ENCODE measurements around the gene TRAM2. TPM values are rescaled to one million over a fixed set of nuclear protein-coding genes. Genes with fewer than 3 reads are reported as not detected.

The TRAM2 gene
- total and polyA plus RNA-seq, 4 experiments from 2014 or later = 2.7 to 11.3 (median 7.5) TPM

GRCh38 chr6:52503851-52504781 is 72.7 kb downstream of the TRAM2 start:
- CTCF ChIA-PET (ENCODE audit: partially characterized antibody) = no interaction called here
- Histone ChIP-seq H3K36me3 (ENCODE audit: insufficient read depth, low read length) (peaks cover 14% of the 10 kb centered on the region), H3K27me3 (ENCODE audit: insufficient read depth, low read length) (no peaks in the 10 kb centered on the region), H3K4me1 (ENCODE audit: insufficient read depth, low read length) (no peaks in the 10 kb centered on the region), H3K9me3 (ENCODE audit: control insufficient read depth in 1 of 2, low read length in 2 of 2) (no peaks in the 10 kb centered on the region), H3K27ac (ENCODE audit: low read depth, low read length) (no peak overlapping the region), H3K4me3 (ENCODE audit: low read length in 2 of 2) (no peak overlapping the region)
- Mint-ChIP-seq H3K27ac (no peak overlapping the region), H3K4me3 (no peak overlapping the region), H3K27me3 (no peaks in the 10 kb centered on the region), H3K36me3 (peaks cover 39 to 49% of the 10 kb centered on the region in 2 donors), H3K4me1 (peaks cover 0 to 2% (median 0%) of the 10 kb centered on the region in 4 donors), H3K9me3 (no peaks in the 10 kb centered on the region)
- DNase-seq = no peak
- intact Hi-C loops (cut with micrococcal nuclease) = no loop called here
- POLR2A ChIA-PET (ENCODE audit: partially characterized antibody) = no interaction called here

- H3K4me3 Mint-ChIP-seq = no peak overlapping the region
- Histone ChIP-seq H3K27ac (ENCODE audit: low read depth, low read length) (no peak overlapping the region), H3K4me3 (ENCODE audit: low read length in 2 of 2) (no peak overlapping the region)
Observed at GRCh38 chr6:52503323-52503747, 73.5 kb downstream of the TRAM2 start.

GRCh38 chr6:52502306-52503029 is 74.4 kb downstream of the TRAM2 start:
- Histone ChIP-seq H3K4me1 (ENCODE audit: insufficient read depth, low read length) (no peaks in the 10 kb centered on the region), H3K27me3 (ENCODE audit: insufficient read depth, low read length) (no peaks in the 10 kb centered on the region), H3K27ac (ENCODE audit: low read depth, low read length) (no peak overlapping the region), H3K4me3 (ENCODE audit: low read length in 2 of 2) (no peak overlapping the region), H3K36me3 (ENCODE audit: insufficient read depth, low read length) (peaks cover 6% of the 10 kb centered on the region), H3K9me3 (ENCODE audit: control insufficient read depth in 1 of 2, low read length in 2 of 2) (no peaks in the 10 kb centered on the region)
- H3K4me1 Mint-ChIP-seq = peaks cover 0 to 2% (median 0%) of the 10 kb centered on the region in 4 donors
- H3K4me3 Mint-ChIP-seq = no peak overlapping the region
- H3K36me3 Mint-ChIP-seq = peaks cover 24 to 32% of the 10 kb centered on the region in 2 donors
- POLR2A ChIA-PET (ENCODE audit: partially characterized antibody) = no interaction called here
- CTCF ChIA-PET (ENCODE audit: partially characterized antibody) = interaction anchor here (1.2 kb wide), 1 partner anchor 15 kb away, joined by 3 read pairs; no protein-coding TSS in a partner anchor
- no peaks in the 10 kb centered on the region for H3K27me3 Mint-ChIP-seq
- H3K27ac Mint-ChIP-seq = peak overlapping the region in 2 of 7 donors; percentile 17 to 80
- intact Hi-C loops (cut with micrococcal nuclease) = no loop called here
- DNase-seq = no peak
- no peaks in the 10 kb centered on the region for H3K9me3 Mint-ChIP-seq

More at GRCh38 chr6:52503323-52503747, 73.5 kb downstream of the TRAM2 start:
- POLR2A ChIA-PET (ENCODE audit: partially characterized antibody) = no interaction called here
- CTCF ChIA-PET (ENCODE audit: partially characterized antibody) = no interaction called here
- H3K9me3 ChIP-seq (ENCODE audit: control insufficient read depth in 1 of 2, low read length in 2 of 2) = no peaks in the 10 kb centered on the region
- H3K4me1 Mint-ChIP-seq = peaks cover 0 to 2% (median 0%) of the 10 kb centered on the region in 4 donors
- no peaks in the 10 kb centered on the region for H3K27me3 Mint-ChIP-seq
- no peaks in the 10 kb centered on the region for H3K4me1 ChIP-seq (ENCODE audit: insufficient read depth, low read length)
- intact Hi-C loops (cut with micrococcal nuclease) = no loop called here
- H3K9me3 Mint-ChIP-seq = no peaks in the 10 kb centered on the region
- H3K36me3 Mint-ChIP-seq = peaks cover 33 to 41% of the 10 kb centered on the region in 2 donors
- no peak overlapping the region for H3K27ac Mint-ChIP-seq
- H3K27me3 ChIP-seq (ENCODE audit: insufficient read depth, low read length) = no peaks in the 10 kb centered on the region
- H3K36me3 ChIP-seq (ENCODE audit: insufficient read depth, low read length) = peaks cover 14% of the 10 kb centered on the region
- DNase-seq = no peak

GRCh38 chr6:52500238-52501129 is 76.4 kb downstream of the TRAM2 start:
- Histone ChIP-seq H3K4me3 (ENCODE audit: low read length in 2 of 2) (no peak overlapping the region), H3K4me1 (ENCODE audit: insufficient read depth, low read length) (no peaks in the 10 kb centered on the region), H3K36me3 (ENCODE audit: insufficient read depth, low read length) (no peaks in the 10 kb centered on the region), H3K27ac (ENCODE audit: low read depth, low read length) (no peak overlapping the region), H3K9me3 (ENCODE audit: control insufficient read depth in 1 of 2, low read length in 2 of 2) (no peaks in the 10 kb centered on the region), H3K27me3 (ENCODE audit: insufficient read depth, low read length) (no peaks in the 10 kb centered on the region)
- POLR2A ChIA-PET (ENCODE audit: partially characterized antibody) = no interaction called here
- H3K9me3 Mint-ChIP-seq = no peaks in the 10 kb centered on the region
- no peak for DNase-seq
- peaks cover 19 to 20% of the 10 kb centered on the region in 2 donors for H3K36me3 Mint-ChIP-seq
- CTCF ChIA-PET (ENCODE audit: partially characterized antibody) = no interaction called here
- no peak overlapping the region for H3K4me3 Mint-ChIP-seq
- H3K27me3 Mint-ChIP-seq = no peaks in the 10 kb centered on the region
- intact Hi-C loops (cut with micrococcal nuclease) = no loop called here
- H3K4me1 Mint-ChIP-seq = peaks cover 0 to 2% (median 0%) of the 10 kb centered on the region in 4 donors
- no peak overlapping the region for H3K27ac Mint-ChIP-seq

- no peak for DNase-seq
- Mint-ChIP-seq H3K4me1 (peaks cover 0 to under 1% (median 0%) of the 10 kb centered on the region in 4 donors), H3K36me3 (peaks cover 13 to 19% of the 10 kb centered on the region in 2 donors), H3K9me3 (peaks cover 0 to 7% (median 1%) of the 10 kb centered on the region in 8 donors), H3K27me3 (no peaks in the 10 kb centered on the region), H3K4me3 (no peak overlapping the region), H3K27ac (no peak overlapping the region)
- Histone ChIP-seq H3K27ac (ENCODE audit: low read depth, low read length) (no peak overlapping the region), H3K4me3 (ENCODE audit: low read length in 2 of 2) (no peak overlapping the region), H3K9me3 (ENCODE audit: control insufficient read depth in 1 of 2, low read length in 2 of 2) (no peaks in the 10 kb centered on the region), H3K4me1 (ENCODE audit: insufficient read depth, low read length) (no peaks in the 10 kb centered on the region), H3K27me3 (ENCODE audit: insufficient read depth, low read length) (no peaks in the 10 kb centered on the region), H3K36me3 (ENCODE audit: insufficient read depth, low read length) (no peaks in the 10 kb centered on the region)
- ChIA-PET POLR2A (ENCODE audit: partially characterized antibody) (no interaction called here), CTCF (ENCODE audit: partially characterized antibody) (no interaction called here)
- intact Hi-C loops (cut with micrococcal nuclease) = no loop called here
Observed at GRCh38 chr6:52499681-52500236, 77.1 kb downstream of the TRAM2 start.

- no peaks in the 10 kb centered on the region for H3K27me3 Mint-ChIP-seq
- Histone ChIP-seq H3K4me1 (ENCODE audit: insufficient read depth, low read length) (no peaks in the 10 kb centered on the region), H3K27me3 (ENCODE audit: insufficient read depth, low read length) (no peaks in the 10 kb centered on the region), H3K9me3 (ENCODE audit: control insufficient read depth in 1 of 2, low read length in 2 of 2) (no peaks in the 10 kb centered on the region), H3K36me3 (ENCODE audit: insufficient read depth, low read length) (no peaks in the 10 kb centered on the region), H3K27ac (ENCODE audit: low read depth, low read length) (no peak overlapping the region), H3K4me3 (ENCODE audit: low read length in 2 of 2) (no peak overlapping the region)
- CTCF ChIA-PET (ENCODE audit: partially characterized antibody) = no interaction called here
- intact Hi-C loops (cut with micrococcal nuclease) = no loop called here
- no peak for DNase-seq
- POLR2A ChIA-PET (ENCODE audit: partially characterized antibody) = no interaction called here
- H3K9me3 Mint-ChIP-seq = peaks cover 0 to 7% (median 3%) of the 10 kb centered on the region in 8 donors
- no peak overlapping the region for H3K4me3 Mint-ChIP-seq
- peaks cover 12 to 18% of the 10 kb centered on the region in 2 donors for H3K36me3 Mint-ChIP-seq
- no peaks in the 10 kb centered on the region for H3K4me1 Mint-ChIP-seq
- H3K27ac Mint-ChIP-seq = no peak overlapping the region
Observed at GRCh38 chr6:52499026-52499425, 77.8 kb downstream of the TRAM2 start.

Data from CD4-positive, alpha-beta memory T cell (primary cell).